Mucosa of descending colon (tissue), 3 donors: ENCODE results near the gene TMEM255B. TPM values are rescaled to one million over a fixed set of nuclear protein-coding genes. Genes with fewer than 3 reads are reported as not detected.

Experiments
- ATAC-seq: fragments of 200-7000 bp; cut with Tn5 transposase; one replicate; pipeline ENCODE4 v1.9.1; 2020; ENCODE audit warnings: mild to moderate bottlenecking, moderate library complexity
- DNase-seq, 3 donors: peaks; one replicate each; pipeline ENCODE4 v3.0.0-alpha.2; 2020
- H3K36me3 ChIP-seq: fragments of 200-600 bp; one replicate; pipeline ENCODE4 v1.8.0; 2021; ENCODE audit warnings: low read depth, mild to moderate bottlenecking
- H3K4me1 ChIP-seq: fragments of 200-600 bp; one replicate; pipeline ENCODE4 v1.8.0; 2021; ENCODE audit warnings: low read depth, mild to moderate bottlenecking
- H3K4me3 ChIP-seq: fragments of 200-600 bp; one replicate; pipeline ENCODE4 v1.8.0; 2021; ENCODE audit warnings: mild to moderate bottlenecking
- H3K9me3 ChIP-seq: fragments of 200-600 bp; one replicate; pipeline ENCODE4 v1.8.0; 2021; ENCODE audit warnings: mild to moderate bottlenecking
- CTCF ChIP-seq: fragments of 200-600 bp; IDR thresholded peaks from one replicate; pipeline ENCODE4 v1.8.0; 2022; ENCODE audit warnings: antibody characterized with exemption, mild to moderate bottlenecking
- intact Hi-C, 2 donors: fragments of 100-400 bp; cut with DNase I in 1 of 2; cut with micrococcal nuclease in 1 of 2; formaldehyde crosslinking; loops; one replicate each; pipeline versions ENCODE4 v1.11.0 to v1.11.1; 2022; cut with DNase I, micrococcal nuclease
- total RNA-seq, 3 donors: library from RNA; stranded (reverse); fragmentation: NEBNext Ultra II Directional in 2 of 3; extraction: Animal tissue kit (Norgen Biotek cat#: 25700) in 2 of 3; gene quantifications; one replicate each; pipeline versions ENCODE4 v1.2.1 to v1.2.4, GENCODE V29; 2021 to 2023
- donor health status: DM: no; HTN: no; CAD: no; lungs with moderate emphysema.
- donor health status: DM: no; HTN: no; CAD: no.
- donor health status: DM: no; HTN: yes; CAD: no.

Gene TMEM255B
- total RNA-seq, 3 donors from 2014 or later = 2.9 to 6.6 (median 6.3) TPM

- TF ChIP-seq CTCF = peak; percentile 76
- Histone ChIP-seq H3K36me3 (no peaks in the 10 kb centered on the region), H3K4me1 (no peaks in the 10 kb centered on the region), H3K4me3 (no peak overlapping the region), H3K9me3 (no peaks in the 10 kb centered on the region)
- ATAC-seq = peak; percentile 86
- intact Hi-C loops = loop anchor here in 1 of 2 donors (5.0 to 10.0 kb wide), 2 partner anchors 118 to 410 kb away; no protein-coding TSS in a partner anchor
- DNase-seq = peak; percentile 90 to 96 (median 94)
These were observed 58.2 kb downstream of the TMEM255B start for GRCh38 chr13:113816946-113817859.

GRCh38 chr13:113817860-113818691 is 59.0 kb downstream of the TMEM255B start:
- no peaks in the 10 kb centered on the region for H3K36me3 ChIP-seq
- no peaks in the 10 kb centered on the region for H3K9me3 ChIP-seq
- intact Hi-C loops = loop anchor here in 1 of 2 donors (5.0 to 10.0 kb wide), 2 partner anchors 117 to 409 kb away; no protein-coding TSS in a partner anchor
- H3K4me3 ChIP-seq = no peak overlapping the region
- DNase-seq (no peak), ATAC-seq (no peak)
- no peaks in the 10 kb centered on the region for H3K4me1 ChIP-seq
- TF ChIP-seq CTCF = no peak

GRCh38 chr13:113818700-113819295 is 59.8 kb downstream of the TMEM255B start:
- ATAC-seq (no peak), DNase-seq (no peak)
- H3K4me1 ChIP-seq = no peaks in the 10 kb centered on the region
- H3K9me3 ChIP-seq = no peaks in the 10 kb centered on the region
- intact Hi-C loops = loop anchor here in 1 of 2 donors (5.0 to 10.0 kb wide), 2 partner anchors 116 to 409 kb away; no protein-coding TSS in a partner anchor
- H3K36me3 ChIP-seq = no peaks in the 10 kb centered on the region
- TF ChIP-seq CTCF = no peak
- H3K4me3 ChIP-seq = no peak overlapping the region

- TF ChIP-seq CTCF = no peak
- intact Hi-C loops = loop anchor here in 1 of 2 donors (5.0 to 10.0 kb wide), 2 partner anchors 115 to 408 kb away; no protein-coding TSS in a partner anchor
- Histone ChIP-seq H3K9me3 (no peaks in the 10 kb centered on the region), H3K4me1 (no peaks in the 10 kb centered on the region), H3K36me3 (no peaks in the 10 kb centered on the region), H3K4me3 (no peak overlapping the region)
- ATAC-seq = no peak
- no peak for DNase-seq
These were observed 60.3 kb downstream of the TMEM255B start for GRCh38 chr13:113819341-113819730.
